Endodermal cell (in vitro differentiated cells): ENCODE measurements around the gene FAAP100. TPM values are rescaled to one million over a fixed set of nuclear protein-coding genes. Genes with fewer than 3 reads are reported as not detected.

Experiments
- DNase-seq: peaks from one replicate; pipeline ENCODE4 v3.0.0-alpha.2; 2017
- H3K27ac ChIP-seq: 2 replicates; pipeline ENCODE4 v1.5.1; 2013; ENCODE audit warnings: mild to moderate bottlenecking, low read depth, low read length, moderate library complexity
- H3K27me3 ChIP-seq: 2 replicates; pipeline ENCODE4 v1.6.1; 2013; ENCODE audit warnings: mild to moderate bottlenecking, low read length, moderate library complexity; ENCODE audit not compliant: insufficient read depth, control insufficient read depth, poor library complexity, severe bottlenecking
- H3K36me3 ChIP-seq: 2 replicates; pipeline ENCODE4 v1.7.0; 2013; ENCODE audit warnings: mild to moderate bottlenecking, low read length, moderate library complexity; ENCODE audit not compliant: control insufficient read depth, insufficient read depth
- H3K4me1 ChIP-seq: one replicate; pipeline ENCODE4 v1.7.0; 2013; ENCODE audit warnings: low read length; ENCODE audit not compliant: control insufficient read depth, insufficient read depth
- H3K4me3 ChIP-seq: 2 replicates; pipeline ENCODE4 v1.5.1; 2013; ENCODE audit warnings: mild to moderate bottlenecking, low read length, moderate library complexity
- H3K9ac ChIP-seq: 2 replicates; pipeline ENCODE4 v1.6.1; 2013; ENCODE audit warnings: mild to moderate bottlenecking, low read length, moderate library complexity; ENCODE audit not compliant: poor library complexity, severe bottlenecking; ENCODE audit errors: extremely low read depth
- H3K9me3 ChIP-seq: 2 replicates; pipeline ENCODE4 v1.6.1; 2013; ENCODE audit warnings: mild to moderate bottlenecking, low read length, moderate library complexity; ENCODE audit not compliant: control insufficient read depth
- H3K27ac Mint-ChIP-seq: 2 replicates; pipeline ENCODE4 v1.8.0; 2020; ENCODE audit warnings: mixed read lengths
- H3K27me3 Mint-ChIP-seq: 2 replicates; pipeline ENCODE4 v1.8.0; 2021; ENCODE audit warnings: mild to moderate bottlenecking, mixed read lengths; ENCODE audit not compliant: insufficient read depth
- H3K36me3 Mint-ChIP-seq: 2 replicates; pipeline ENCODE4 v1.8.0; 2020; ENCODE audit warnings: low read depth, mixed read lengths
- H3K4me1 Mint-ChIP-seq: 2 replicates; pipeline ENCODE4 v1.8.0; 2020; ENCODE audit warnings: mixed read lengths
- H3K4me3 Mint-ChIP-seq: 2 replicates; pipeline ENCODE4 v1.8.0; 2020; ENCODE audit warnings: mild to moderate bottlenecking, moderate library complexity, mixed read lengths
- H3K9me3 Mint-ChIP-seq: 2 replicates; pipeline ENCODE4 v1.8.0; 2020; ENCODE audit warnings: mild to moderate bottlenecking, mixed read lengths
- WGBS, 2 experiments: methylation state at CpG; one replicate each; pipeline versions ENCODE4 v1.1.5 to v1.1.7; 2013; ENCODE audit warnings: missing lambda C conversion rate in 2 of 2, mixed read lengths in 1 of 2; ENCODE audit not compliant: insufficient coverage in 1 of 2, insufficient read length in 1 of 2; 5-methylcytosine and 5-hydroxymethylcytosine counted together
- total RNA-seq, 2 donors: library from RNA; stranded (reverse); fragmentation: NEBNext Ultra II Directional in 1 of 2; extraction: Animal tissue kit (Norgen Biotek cat#: 25700) in 1 of 2; gene quantifications; 2 replicates in 1 of 2; 3 replicates in 1 of 2; pipeline ENCODE4 v1.2.1, GENCODE V29; 2021
- TF ChIP-seq, protein P1 (sequence below): fragments of 200-600 bp; sonication (generic); conservative IDR thresholded peaks from 2 replicates; pipeline ENCODE4 v1.5.0; 2021; ENCODE audit warnings: antibody characterized with exemption, mild to moderate bottlenecking

The FAAP100 gene
- total RNA-seq, 2 donors from 2014 or later = 34.5 to 39.5 TPM

DNA sequence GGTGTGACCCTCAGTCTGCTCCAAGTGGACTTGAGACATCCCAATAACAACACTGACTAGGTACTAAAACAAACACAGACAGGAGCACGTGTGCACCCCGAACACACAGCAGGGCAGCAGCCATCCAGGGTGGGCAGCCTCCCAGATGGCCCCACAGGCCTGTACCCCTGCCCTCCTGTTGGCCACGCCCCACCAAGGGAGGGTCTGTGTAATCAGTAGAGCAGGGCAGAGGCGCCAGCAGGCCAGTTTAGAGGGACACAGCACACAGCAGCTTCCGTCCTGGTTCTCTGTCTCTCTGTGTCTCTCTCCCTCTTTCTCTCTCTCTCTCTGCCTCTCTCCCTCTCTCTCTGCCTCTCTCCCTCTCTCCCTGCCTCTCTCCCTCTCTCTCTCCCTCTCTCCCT is 61.0 kb downstream of the FAAP100 start:
- H3K27ac ChIP-seq = no peak overlapping the region
- Mint-ChIP-seq H3K4me1 (peaks cover 11% of the 10 kb centered on the region), H3K27ac (no peak overlapping the region), H3K4me3 (no peak overlapping the region), H3K36me3 (no peaks in the 10 kb centered on the region), H3K27me3 (peaks cover 32% of the 10 kb centered on the region), H3K9me3 (no peaks in the 10 kb centered on the region)
- H3K4me1 ChIP-seq = no peaks in the 10 kb centered on the region
- no peak for DNase-seq
- H3K9ac ChIP-seq = no peak overlapping the region
- no peak overlapping the region for H3K4me3 ChIP-seq
- peaks cover 5% of the 10 kb centered on the region for H3K27me3 ChIP-seq
- H3K9me3 ChIP-seq = no peaks in the 10 kb centered on the region
- no peaks in the 10 kb centered on the region for H3K36me3 ChIP-seq
- TF ChIP-seq, protein P1, sequence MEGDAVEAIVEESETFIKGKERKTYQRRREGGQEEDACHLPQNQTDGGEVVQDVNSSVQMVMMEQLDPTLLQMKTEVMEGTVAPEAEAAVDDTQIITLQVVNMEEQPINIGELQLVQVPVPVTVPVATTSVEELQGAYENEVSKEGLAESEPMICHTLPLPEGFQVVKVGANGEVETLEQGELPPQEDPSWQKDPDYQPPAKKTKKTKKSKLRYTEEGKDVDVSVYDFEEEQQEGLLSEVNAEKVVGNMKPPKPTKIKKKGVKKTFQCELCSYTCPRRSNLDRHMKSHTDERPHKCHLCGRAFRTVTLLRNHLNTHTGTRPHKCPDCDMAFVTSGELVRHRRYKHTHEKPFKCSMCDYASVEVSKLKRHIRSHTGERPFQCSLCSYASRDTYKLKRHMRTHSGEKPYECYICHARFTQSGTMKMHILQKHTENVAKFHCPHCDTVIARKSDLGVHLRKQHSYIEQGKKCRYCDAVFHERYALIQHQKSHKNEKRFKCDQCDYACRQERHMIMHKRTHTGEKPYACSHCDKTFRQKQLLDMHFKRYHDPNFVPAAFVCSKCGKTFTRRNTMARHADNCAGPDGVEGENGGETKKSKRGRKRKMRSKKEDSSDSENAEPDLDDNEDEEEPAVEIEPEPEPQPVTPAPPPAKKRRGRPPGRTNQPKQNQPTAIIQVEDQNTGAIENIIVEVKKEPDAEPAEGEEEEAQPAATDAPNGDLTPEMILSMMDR = no peak
- 80% methylated on average over 5 of the region's 5 CpGs for WGBS, 2 experiments

DNA sequence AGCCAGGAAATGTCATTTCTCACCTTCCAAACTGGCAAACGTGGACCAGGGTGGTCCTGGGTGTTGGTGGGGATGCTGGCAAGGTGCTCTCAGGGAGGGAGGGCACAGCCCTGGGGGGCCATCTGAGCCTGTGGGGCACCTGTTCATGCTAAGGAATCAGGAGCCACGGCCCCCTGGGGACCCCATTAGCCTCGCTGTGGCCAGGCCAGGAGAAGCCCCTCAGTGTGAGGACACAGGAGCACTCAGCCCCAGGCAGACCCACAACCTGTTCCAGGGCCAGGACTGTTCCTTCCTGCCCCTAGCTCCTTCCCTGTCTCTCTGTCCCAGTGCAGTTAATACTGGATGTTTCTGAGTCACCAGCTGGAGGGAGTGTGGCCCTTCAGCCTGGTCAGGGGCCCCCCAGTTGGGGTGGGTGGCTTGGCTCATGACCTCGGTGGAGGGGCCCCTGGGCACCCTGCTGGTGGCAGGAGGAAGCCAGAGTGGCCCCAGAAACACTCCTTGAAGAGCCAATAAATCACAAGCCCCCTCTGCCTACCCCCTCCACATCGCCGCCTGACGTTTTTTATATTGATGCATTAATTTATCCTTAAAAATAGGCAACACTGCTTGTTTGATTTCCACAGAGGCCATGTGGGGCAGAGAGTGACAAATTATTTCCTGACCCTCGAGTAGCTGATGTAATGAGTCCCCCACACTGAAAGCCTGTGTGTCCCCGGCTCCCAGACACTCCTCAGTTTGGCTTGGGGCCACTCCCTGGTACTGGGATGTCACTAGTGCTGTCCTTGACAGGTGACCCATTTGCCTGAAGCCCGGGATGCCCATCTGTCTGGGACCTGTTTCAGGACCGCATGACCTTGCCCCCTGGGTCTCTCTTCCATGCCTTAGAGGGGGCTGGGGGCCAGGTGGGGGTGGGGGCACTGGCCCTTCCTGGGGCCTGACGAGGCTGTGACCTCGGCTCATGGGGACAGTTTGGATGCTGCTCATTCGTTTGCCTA is 61.9 kb downstream of the FAAP100 start:
- no peaks in the 10 kb centered on the region for H3K9me3 ChIP-seq
- 71 to 80% methylated on average over 9 to 14 of the region's 14 CpGs for WGBS, 2 experiments
- no peak overlapping the region for H3K9ac ChIP-seq
- H3K27me3 ChIP-seq = peaks cover 5% of the 10 kb centered on the region
- no peak overlapping the region for H3K27ac ChIP-seq
- TF ChIP-seq, protein P1 = no peak
- Mint-ChIP-seq H3K36me3 (no peaks in the 10 kb centered on the region), H3K4me1 (peaks cover 11% of the 10 kb centered on the region), H3K4me3 (peak overlapping the region; percentile 33), H3K27ac (no peak overlapping the region), H3K9me3 (no peaks in the 10 kb centered on the region), H3K27me3 (peaks cover 35% of the 10 kb centered on the region)
- no peak overlapping the region for H3K4me3 ChIP-seq
- H3K4me1 ChIP-seq = no peaks in the 10 kb centered on the region
- DNase-seq = peak; percentile 68
- H3K36me3 ChIP-seq = no peaks in the 10 kb centered on the region

Other genes starting within 250 kb of the FAAP100 start
- gene BAHCC1, start 156.9 kb downstream of the FAAP100 start, total RNA-seq = 10 to 100 TPM; 63.9 to 78.1 TPM
- gene ACTG1, start 39.6 kb downstream of the FAAP100 start, total RNA-seq = 1,000 to 10,000 TPM; 4,461 to 5,616 TPM
- gene FSCN2, start 24.0 kb downstream of the FAAP100 start, total RNA-seq = 1 to 10 TPM; 1.0 to 1.8 TPM
- gene NPLOC4, start 84.8 kb upstream of the FAAP100 start, total RNA-seq = 100 to 1,000 TPM; 113 to 118 TPM
- 1 to 10 TPM; 1.3 to 1.8 TPM for gene TSPAN10, start 84.8 kb upstream of the FAAP100 start, total RNA-seq
- gene PDE6G, start 104.2 kb upstream of the FAAP100 start, total RNA-seq = 1 to 10 TPM; 3.2 to 4.3 TPM
- 10 to 100 TPM; 30.2 to 36.5 TPM for gene OXLD1, start 114.3 kb upstream of the FAAP100 start, total RNA-seq
- gene CCDC137, start 114.4 kb upstream of the FAAP100 start, total RNA-seq = 10 to 100 TPM; 35.8 to 44.2 TPM
- gene ARL16, start 131.4 kb upstream of the FAAP100 start, total RNA-seq = 10 to 100 TPM; 41.2 to 47.8 TPM
- gene HGS, start 131.7 kb upstream of the FAAP100 start, total RNA-seq = 100 to 1,000 TPM; 114 to 130 TPM
- gene MRPL12, start 151.0 kb upstream of the FAAP100 start, total RNA-seq = 100 to 1,000 TPM in 1 of 2 donors, 10 to 100 TPM in 1; 99.4 to 105 TPM
- 10 to 100 TPM; 24.8 to 37.6 TPM for gene SLC25A10, start 159.9 kb upstream of the FAAP100 start, total RNA-seq